IPS-11a (cell line): ENCODE results near the gene LDLRAD2.
"Not testable (repeated sequence)": the region's sequence is repeated elsewhere in the genome, so short reads cannot be mapped to it uniquely, and the experiment has no call there.

Source experiments
- H3K4me3 ChIP-seq: one replicate; pipeline ENCODE4 v1.5.1; 2013; ENCODE audit warnings: low read depth, low read length, control low read depth

LDLRAD2 gene

DNA sequence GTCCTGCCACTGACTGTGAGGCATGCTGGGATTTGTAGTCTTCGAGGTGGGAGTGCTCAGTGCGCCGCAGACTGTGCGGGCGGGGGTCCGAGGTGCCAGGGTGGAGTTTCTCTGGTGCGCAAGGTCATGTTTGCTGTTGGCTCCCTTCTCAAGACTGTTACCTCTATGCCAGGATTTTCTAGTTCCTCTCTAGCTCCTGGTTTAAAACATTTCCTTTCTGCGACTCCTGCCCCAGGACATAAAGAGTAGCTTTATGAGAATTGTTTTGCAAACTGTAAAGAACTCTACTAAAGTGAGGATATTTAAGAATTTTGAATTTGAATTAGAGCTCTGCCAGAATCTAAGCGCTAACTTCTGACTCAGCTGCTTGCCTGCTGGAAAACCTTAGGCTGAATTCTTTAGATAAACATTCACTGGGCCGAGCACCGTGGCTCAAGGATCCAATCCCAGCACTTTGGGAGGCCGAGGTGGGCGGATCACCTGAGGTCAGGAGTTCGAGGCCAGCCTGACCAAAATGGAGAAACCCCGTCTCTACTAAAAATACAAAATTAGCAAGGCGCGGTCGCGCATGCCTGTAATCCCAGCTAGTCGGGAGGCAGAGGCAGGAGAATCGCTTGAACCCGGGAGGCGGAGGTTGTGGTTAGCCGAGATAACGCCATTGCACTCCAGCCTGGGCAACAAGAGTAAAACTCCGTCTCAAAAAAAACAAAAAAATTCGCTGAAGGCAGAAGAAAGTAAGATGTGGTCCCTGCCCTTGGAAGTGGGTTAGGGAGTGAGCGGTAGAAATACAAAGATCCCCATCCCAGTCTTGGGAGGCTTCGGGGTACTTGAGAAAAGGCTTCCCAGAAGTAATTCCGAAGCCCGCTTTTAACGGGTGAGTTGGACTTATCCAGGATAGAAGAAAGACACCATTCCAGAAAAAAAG lies 28.1 kb upstream of the LDLRAD2 start:
- peak overlapping the region; percentile 96 for H3K4me3 ChIP-seq

DNA sequence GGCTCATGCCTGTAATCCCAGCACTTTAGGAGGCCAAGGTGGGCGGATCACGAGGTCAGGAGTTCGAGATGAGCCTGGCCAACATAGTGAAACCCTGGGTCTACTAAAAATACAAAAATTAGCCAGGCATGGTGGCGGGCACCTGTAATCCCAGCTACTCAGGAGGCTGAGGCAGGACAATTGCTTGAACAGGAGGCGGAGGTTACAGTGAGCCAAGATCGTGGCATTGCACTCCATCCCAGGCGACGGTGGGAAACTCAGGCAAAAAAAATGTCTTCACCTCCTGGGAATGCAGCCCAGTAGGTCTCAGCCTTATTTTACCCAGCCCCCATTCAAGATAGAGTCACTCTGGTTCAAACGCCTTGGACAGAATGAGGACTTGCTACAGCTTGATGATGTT lies 26.3 kb upstream of the LDLRAD2 start:
- H3K4me3 ChIP-seq = not testable (repeated sequence)

- no peak overlapping the region for H3K4me3 ChIP-seq
These were observed 25.4 kb upstream of the LDLRAD2 start for GRCh38 chr1:21786640-21787039.

- H3K4me3 ChIP-seq = no peak overlapping the region
These were observed 19.0 kb upstream of the LDLRAD2 start for GRCh38 chr1:21793104-21793503.

DNA sequence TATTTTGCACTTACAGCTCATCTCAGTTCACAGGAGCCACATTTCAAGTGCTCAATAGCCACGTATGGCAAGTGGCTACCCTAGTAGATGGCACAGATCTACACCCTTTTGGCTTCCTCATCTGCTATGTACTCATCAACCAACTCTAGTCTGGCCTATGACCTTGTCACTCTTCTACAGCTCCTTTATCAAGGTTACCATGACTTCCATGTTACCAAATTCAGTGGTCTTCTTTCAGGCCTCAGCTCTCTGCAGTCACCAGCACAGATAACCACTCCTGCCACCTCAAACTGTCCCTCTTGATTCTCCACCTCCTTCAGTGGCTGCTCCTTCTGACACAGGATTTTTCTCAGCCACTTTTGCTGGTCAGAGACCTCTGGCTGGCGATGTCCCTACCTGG lies 17.4 kb upstream of the LDLRAD2 start:
- no peak overlapping the region for H3K4me3 ChIP-seq

DNA sequence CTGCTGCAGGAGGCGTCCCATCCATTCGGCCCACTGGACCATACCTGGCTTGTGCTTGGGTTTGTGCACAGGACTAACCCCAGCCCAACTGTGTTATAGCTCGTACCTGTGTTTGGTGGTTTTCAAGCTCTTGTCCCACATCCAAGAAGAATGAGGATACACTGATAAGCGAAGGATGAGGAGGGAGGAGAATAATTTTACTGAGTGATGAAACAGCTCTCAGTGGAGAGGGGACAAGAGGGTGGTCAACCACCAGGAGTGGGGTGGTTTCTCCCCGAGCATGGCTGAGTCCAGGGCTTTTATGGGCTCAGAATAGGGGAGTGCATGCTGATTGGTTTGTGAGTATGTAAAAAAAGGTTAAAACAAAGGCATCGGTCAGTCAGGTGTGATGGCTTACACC lies 17.0 kb upstream of the LDLRAD2 start:
- no peak overlapping the region for H3K4me3 ChIP-seq

DNA sequence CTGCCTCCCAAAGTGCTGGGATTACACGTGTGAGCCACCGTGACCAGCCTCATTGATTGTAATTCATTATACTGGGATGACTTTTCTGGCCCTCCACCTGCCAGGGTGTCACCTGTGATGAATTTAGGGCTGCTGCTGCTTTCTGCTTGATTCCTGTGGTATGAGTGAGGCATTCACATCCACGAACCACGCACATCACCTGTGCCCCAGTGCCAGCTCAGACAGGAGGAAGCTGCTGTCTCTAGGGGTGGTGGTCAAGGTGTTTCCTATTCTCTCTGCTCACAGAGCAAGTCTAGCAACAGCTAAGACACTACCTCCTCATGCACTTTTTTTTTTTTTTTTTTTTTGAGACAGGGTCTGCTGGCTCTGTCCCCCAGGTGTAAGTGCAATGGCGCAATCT lies 12.3 kb upstream of the LDLRAD2 start:
- H3K4me3 ChIP-seq = no peak overlapping the region

DNA sequence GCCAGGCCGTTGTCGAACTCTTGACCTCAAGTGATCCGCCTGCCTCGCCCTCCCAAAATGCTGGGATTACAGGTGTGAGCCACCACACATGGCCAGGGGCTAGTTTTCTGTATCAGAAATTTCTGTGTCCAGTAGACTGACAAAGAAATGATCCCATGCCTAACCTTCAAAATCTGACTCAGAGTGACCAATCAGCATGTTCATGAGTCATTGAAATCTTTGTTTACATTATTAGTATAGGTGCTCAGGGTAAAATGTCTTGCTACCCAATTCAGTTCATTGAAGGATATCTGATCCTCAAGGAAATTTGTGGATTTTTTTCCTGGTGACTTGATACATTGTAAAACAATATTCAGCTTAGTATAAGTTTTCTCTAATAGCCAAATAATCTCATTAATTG lies 11.0 kb upstream of the LDLRAD2 start:
- H3K4me3 ChIP-seq = no peak overlapping the region

DNA sequence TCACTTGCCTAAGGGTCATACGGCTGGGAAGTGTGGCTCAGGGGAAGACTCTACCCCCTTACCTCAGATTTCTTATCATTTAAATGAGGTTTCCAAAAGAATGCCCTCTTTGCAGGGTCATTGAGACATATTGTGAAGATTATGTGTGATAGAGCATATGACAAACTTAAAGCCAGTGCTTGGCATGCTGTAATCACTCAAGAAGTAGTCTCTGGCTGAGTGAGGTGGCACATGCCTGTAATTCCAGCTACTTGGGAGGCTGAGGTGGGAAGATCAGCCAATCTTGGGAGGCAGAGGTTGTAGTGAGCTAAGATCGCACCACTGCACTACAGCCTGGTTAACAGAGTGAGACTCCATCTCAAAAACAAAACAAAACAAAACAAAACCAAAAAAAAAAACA lies 7.5 kb upstream of the LDLRAD2 start:
- no peak overlapping the region for H3K4me3 ChIP-seq

DNA sequence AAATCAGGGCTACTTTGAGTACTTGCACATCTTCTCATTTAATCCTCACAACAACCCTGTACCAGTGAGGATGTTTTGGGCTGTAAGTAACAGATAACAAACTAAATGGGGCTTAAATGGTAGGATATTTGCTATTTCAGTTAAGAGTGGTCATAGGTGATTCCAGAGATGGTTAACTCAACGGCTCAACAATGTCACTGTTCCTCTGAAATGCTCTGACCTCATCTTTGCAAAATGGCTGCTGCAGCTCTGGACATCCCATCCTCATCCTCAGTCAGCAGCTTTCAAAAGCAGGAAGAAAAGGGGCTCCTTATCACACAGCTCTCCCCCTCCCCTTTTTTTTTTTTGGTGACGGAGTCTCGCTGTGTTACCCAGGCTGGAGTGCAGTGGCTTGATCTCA lies 1.5 kb downstream of the LDLRAD2 start:
- no peak overlapping the region for H3K4me3 ChIP-seq

- peak overlapping the region; percentile 53 for H3K4me3 ChIP-seq
These were observed 2.3 kb downstream of the LDLRAD2 start for GRCh38 chr1:21814241-21814918.

DNA sequence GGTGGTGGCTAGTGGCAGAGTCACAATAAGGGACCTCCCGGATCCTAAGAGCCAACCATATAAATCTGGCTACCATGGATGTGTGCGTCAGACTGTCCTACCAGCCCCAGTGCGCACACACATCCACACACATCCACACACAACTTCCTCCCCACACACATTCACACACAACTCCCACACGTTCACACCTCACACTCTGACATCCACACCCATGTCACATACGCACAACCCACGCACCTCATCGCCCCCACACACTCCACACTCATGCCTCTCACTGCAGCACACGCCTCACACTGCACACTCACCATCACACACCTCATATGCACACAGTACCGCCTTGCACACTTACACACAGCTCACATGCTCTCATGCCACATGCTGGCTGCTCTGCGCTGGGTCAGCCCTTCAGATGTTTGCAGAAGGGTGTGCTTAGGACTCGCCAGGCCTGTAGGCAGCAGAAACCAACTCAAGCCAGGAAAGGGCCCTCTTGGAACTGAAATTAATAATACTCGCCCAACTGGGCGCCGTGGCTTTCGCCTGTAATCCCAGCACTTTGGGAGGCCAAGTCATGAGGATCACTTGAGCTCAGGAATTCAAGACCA lies 3.0 kb downstream of the LDLRAD2 start:
- H3K4me3 ChIP-seq = no peak overlapping the region

DNA sequence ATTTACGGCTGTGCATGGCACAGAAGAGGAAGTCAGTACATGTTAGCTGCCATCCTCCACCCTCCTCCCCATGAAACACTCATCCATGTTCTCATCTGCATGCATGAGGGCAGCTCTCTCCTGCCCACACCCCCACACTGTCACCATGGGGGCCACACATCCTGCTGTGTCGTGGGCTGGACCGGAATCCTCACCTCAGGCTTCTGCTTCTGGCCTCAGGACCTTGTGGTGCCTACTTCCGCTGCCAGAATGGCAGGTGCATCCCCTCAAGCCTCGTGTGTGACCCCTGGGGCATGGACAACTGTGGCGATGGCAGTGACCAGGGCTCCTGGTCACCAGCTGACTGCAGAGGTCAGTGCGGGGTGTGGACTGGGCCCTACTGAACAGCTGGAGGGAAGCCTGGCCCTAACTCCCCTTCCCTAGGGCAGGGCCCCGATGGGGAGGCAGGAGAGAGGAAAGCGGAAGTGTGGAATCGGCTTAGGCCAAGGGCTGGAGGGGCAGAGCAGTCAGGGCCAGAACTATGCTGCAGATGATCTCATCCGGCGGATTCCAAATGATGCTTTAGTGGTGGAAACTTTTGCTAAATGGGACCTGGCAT lies 3.8 kb downstream of the LDLRAD2 start:
- no peak overlapping the region for H3K4me3 ChIP-seq

- no peak overlapping the region for H3K4me3 ChIP-seq
These were observed 4.7 kb downstream of the LDLRAD2 start for GRCh38 chr1:21816602-21817302.

GRCh38 chr1:21818656-21819055 lies 6.6 kb downstream of the LDLRAD2 start:
- no peak overlapping the region for H3K4me3 ChIP-seq

GRCh38 chr1:21820597-21821232 lies 8.7 kb downstream of the LDLRAD2 start:
- no peak overlapping the region for H3K4me3 ChIP-seq

- H3K4me3 ChIP-seq = no peak overlapping the region
These were observed 9.4 kb downstream of the LDLRAD2 start for GRCh38 chr1:21821385-21822019.

GRCh38 chr1:21822349-21822748 lies 10.3 kb downstream of the LDLRAD2 start:
- H3K4me3 ChIP-seq = no peak overlapping the region

DNA sequence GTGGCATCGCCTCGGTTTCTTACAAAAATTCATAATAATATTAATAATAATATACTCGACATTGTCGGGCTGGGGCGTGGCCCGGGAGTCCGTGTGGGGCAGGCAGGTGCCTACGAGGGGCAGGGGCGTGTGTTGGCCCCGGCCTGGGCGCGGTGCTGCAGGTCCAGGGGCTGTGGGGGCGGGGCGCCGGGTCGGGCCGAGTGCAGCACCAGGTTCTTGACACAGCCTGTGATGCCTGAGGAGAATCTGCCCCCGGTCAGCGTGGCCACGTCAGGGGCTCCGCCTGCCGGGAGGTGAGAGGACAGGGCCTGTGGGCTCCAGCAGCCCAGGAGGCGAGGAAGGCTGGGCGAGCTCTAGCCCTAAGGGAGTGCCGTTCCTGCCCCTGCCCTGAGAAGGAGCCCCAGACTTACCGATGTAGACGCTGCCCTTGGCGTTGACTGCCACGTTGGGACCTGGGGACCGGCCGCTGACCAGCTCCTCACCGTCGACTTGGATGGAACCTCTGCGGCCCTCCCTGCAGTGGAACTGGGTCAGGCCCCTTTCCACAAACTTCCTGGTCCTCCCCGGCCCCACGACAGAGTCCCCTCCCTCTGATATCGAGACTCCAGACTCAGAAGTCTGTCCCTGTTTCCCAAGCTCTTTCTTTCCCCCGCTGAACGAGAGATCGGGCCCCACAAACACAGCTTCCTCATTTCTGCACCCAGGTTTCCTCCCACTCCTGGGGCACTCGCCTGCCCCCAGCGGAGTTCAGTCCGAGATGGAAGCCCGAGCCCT lies 11.3 kb downstream of the LDLRAD2 start:
- no peak overlapping the region for H3K4me3 ChIP-seq
